Peyer's patch (tissue), 4 donors: ENCODE measurements around the gene ZNF100. TPM values are rescaled to one million over a fixed set of nuclear protein-coding genes. Genes with fewer than 3 reads are reported as not detected.
"Not testable (repeated sequence)": the region's sequence is repeated elsewhere in the genome, so short reads cannot be mapped to it uniquely, and the experiment has no call there.

ENCODE experiments used
- DNase-seq, 3 donors: peaks; one replicate each; pipeline ENCODE4 v3.0.0-alpha.2; 2017 to 2019
- H3K27ac ChIP-seq, 4 donors: fragments of 200-600 bp; sonication (generic); one replicate each; pipeline ENCODE4 v1.5.1; 2016 to 2019
- H3K27me3 ChIP-seq, 2 donors: fragments of 200-600 bp; sonication (generic); one replicate each; pipeline ENCODE4 v1.5.1; 2019
- H3K36me3 ChIP-seq, 3 donors: fragments of 200-600 bp; sonication (generic); one replicate each; pipeline ENCODE4 v1.5.1; 2016 to 2019
- H3K4me1 ChIP-seq, 4 donors: fragments of 200-600 bp; sonication (generic); one replicate each; pipeline ENCODE4 v1.5.1; 2016 to 2019
- H3K4me3 ChIP-seq, 4 donors: fragments of 200-600 bp; sonication (generic); 1 replicate in 3 of 4; 2 replicates in 1 of 4; pipeline ENCODE4 v1.5.1; 2016 to 2019; ENCODE audit warnings: mild to moderate bottlenecking in 1 of 4
- H3K9me3 ChIP-seq, 4 donors: fragments of 200-600 bp; sonication (generic); one replicate each; pipeline ENCODE4 v1.5.1; 2016 to 2019; ENCODE audit warnings: mild to moderate bottlenecking in 1 of 4
- POLR2A ChIP-seq, 2 donors: fragments of 450-650 bp; IDR thresholded peaks; one replicate each; pipeline ENCODE4 v1.5.1; 2017; ENCODE audit warnings: antibody characterized with exemption in 2 of 2, mild to moderate bottlenecking in 2 of 2, moderate library complexity in 2 of 2
- total RNA-seq, 4 donors: library from RNA; depleted of rRNA; stranded (reverse); fragments of >200 nt; gene quantifications; one replicate each; pipeline ENCODE4 v1.1.0, GENCODE V29; 2016
- TF ChIP-seq, protein P1 (sequence below), 6 experiments: fragments of 450-650 bp in 4 of 6; fragments of 200-600 bp in 2 of 6; sonication (generic) in 1 of 6; IDR thresholded peaks; one replicate each; pipeline ENCODE4 v1.5.1; 2017 to 2019; ENCODE audit warnings: antibody characterized with exemption in 6 of 6, mild to moderate bottlenecking in 3 of 6, moderate library complexity in 1 of 6

ZNF100 gene
- total RNA-seq = 10 to 100 TPM in 1 of 4 donors, 1 to 10 TPM in 3; 5.1 to 16.5 (median 7.2) TPM

DNA sequence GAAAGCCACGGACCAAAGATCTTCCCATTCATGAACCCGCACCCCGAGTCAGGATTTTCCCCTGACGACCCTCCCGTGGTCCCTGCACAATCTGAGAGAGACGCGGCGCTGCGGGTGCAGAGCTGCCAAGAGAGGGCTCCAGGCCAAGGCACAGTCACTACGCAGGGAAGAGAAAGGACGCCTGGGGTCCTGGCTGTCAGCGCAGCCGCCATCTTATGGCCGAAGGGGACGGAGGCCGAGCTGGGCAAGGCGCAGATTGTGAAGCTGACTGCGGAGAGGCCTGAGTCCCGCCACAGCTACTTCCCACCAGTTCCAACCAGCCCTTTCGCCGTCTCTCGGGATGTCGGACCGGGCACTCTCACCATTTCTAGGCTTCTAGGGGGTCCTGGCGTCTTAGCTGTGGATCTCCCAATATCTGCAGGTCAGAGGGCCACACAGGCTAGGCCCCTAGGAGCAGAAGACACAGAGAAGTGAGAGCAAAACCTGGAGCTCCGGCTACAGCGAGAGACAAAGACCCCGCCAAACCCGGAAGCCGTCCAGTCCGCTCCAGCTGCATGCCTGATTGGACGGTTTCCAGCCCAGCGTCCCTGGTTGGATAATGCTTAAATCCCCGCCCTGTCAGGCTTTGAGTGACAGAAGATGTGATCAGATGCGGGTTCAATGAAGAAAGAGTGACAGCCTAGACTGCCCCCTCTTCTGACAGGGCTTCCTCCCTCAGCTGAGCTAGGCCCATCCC is at the start of gene ZNF100:
Gene ZNF100 (minus strand): TSS at position 515 of the 736 bp plus-strand sequence. CDS start 150 bp downstream, at position 365.
- peak within 1 kb of the TSS; percentile 77 to 82 (median 80) for H3K27ac ChIP-seq
- TF ChIP-seq, protein P1, sequence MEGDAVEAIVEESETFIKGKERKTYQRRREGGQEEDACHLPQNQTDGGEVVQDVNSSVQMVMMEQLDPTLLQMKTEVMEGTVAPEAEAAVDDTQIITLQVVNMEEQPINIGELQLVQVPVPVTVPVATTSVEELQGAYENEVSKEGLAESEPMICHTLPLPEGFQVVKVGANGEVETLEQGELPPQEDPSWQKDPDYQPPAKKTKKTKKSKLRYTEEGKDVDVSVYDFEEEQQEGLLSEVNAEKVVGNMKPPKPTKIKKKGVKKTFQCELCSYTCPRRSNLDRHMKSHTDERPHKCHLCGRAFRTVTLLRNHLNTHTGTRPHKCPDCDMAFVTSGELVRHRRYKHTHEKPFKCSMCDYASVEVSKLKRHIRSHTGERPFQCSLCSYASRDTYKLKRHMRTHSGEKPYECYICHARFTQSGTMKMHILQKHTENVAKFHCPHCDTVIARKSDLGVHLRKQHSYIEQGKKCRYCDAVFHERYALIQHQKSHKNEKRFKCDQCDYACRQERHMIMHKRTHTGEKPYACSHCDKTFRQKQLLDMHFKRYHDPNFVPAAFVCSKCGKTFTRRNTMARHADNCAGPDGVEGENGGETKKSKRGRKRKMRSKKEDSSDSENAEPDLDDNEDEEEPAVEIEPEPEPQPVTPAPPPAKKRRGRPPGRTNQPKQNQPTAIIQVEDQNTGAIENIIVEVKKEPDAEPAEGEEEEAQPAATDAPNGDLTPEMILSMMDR (IDR thresholded peaks at IDR 0.05) = no peak
- TF ChIP-seq POLR2A (IDR thresholded peaks at IDR 0.05) = peak; percentile 50 to 63
- H3K4me1 ChIP-seq = peaks cover 0 to 10% (median 2%) of the 10 kb centered on the region in 4 donors
- no peaks in the 10 kb centered on the region for H3K9me3 ChIP-seq
- peaks cover 0 to 13% (median 0%) of the 10 kb centered on the region in 3 donors for H3K36me3 ChIP-seq
- H3K27me3 ChIP-seq = no peaks in the 10 kb centered on the region
- H3K4me3 ChIP-seq = peak within 1 kb of the TSS; percentile 47 to 92 (median 72)
- DNase-seq = peak; percentile 88 to 96 (median 89)

DNA sequence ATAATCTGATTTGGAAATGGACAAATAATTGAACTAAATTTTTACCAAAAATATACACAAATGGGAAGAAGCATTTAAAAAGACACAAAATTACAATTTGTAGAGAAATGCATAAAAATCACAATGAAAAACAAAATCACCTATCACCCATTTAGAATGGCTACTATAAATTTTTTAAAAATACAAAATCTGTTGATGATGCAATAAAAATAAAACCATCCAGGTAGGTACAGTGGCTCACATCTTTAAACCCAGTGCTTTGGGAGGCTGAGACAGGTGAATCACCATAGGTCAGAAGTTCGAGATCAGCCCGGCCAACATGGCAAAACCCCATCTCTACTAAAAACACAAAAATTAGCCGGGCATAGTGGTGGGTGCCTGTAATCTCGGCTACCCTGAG is 45.1 kb upstream of the ZNF100 start:
- DNase-seq = no peak
- Histone ChIP-seq H3K27ac (no peak overlapping the region), H3K9me3 (peaks cover 11 to 78% (median 30%) of the 10 kb centered on the region in 4 donors), H3K36me3 (peaks cover 0 to 91% (median 0%) of the 10 kb centered on the region in 3 donors), H3K4me3 (no peak overlapping the region), H3K4me1 (no peaks in the 10 kb centered on the region), H3K27me3 (no peaks in the 10 kb centered on the region)
- TF ChIP-seq, protein P1 (IDR thresholded peaks at IDR 0.05) = no peak
- TF ChIP-seq POLR2A (IDR thresholded peaks at IDR 0.05) = no peak

DNA sequence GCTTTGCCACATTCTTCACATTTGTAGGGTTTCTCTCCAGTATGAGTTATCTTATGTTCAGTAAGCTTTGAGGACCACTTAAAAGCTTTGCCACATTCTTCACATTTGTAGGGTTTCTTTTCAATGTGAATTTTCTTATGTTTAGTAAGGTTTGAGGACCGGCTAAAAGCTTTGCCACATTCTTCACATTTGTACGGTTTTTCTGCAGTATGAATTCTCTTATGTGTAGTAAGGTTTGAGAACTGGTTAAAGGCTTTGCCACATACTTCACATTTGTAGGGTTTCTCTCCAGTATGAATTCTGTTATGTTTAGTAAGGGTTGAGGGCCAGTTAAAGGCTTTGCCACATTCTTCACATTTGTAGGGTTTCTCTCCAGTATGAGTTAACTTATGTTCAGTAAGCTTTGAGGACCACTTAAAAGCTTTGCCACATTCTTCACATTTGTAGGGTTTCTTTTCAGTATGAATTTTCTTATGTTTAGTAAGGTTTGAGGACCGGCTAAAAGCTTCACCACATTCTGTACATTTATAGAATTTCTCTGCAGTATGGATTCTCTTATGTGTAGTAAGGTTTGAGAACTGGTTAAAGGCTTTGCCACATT is 41.1 kb upstream of the ZNF100 start:
- not testable (repeated sequence) for H3K27me3 ChIP-seq, H3K27ac ChIP-seq, DNase-seq, H3K4me3 ChIP-seq, H3K4me1 ChIP-seq
- peaks cover 0 to 53% (median 0%) of the 10 kb centered on the region in 3 donors for H3K36me3 ChIP-seq
- H3K9me3 ChIP-seq = peaks cover 11 to 92% (median 24%) of the 10 kb centered on the region in 4 donors

DNA sequence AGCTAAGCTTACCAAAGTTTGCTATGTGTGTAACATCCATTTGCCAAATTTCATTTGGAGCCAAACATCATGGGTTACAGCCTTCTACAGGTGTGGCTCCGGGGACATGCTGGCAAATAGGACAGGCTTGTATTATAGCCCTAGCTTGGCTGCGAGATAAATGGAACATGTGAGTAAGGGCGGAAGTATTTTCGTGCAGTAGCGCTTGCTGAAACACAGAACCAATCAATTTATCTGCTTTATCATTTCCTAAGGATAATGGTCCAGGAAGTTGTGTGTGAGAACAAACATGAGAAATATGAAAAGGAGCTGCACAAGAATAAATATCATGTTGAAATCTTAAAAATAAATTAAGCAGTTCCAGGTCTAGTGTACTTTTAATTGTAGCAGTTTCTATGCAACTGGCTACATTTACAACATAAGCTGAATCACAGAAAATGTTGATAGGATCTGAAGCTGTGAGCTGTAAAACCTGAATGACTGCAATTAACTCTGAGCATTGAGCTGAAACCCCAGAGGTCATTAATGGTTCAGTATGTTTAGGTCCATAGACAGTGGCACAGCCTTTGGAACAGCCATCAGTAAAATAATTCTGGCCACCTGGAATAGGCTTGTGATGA is 22.2 kb upstream of the ZNF100 start:
- no peak overlapping the region for H3K27ac ChIP-seq
- TF ChIP-seq, protein P1 (IDR thresholded peaks at IDR 0.05) = no peak
- no peak for TF ChIP-seq POLR2A (IDR thresholded peaks at IDR 0.05)
- no peaks in the 10 kb centered on the region for H3K36me3 ChIP-seq
- no peaks in the 10 kb centered on the region for H3K4me1 ChIP-seq
- no peak overlapping the region for H3K4me3 ChIP-seq
- no peaks in the 10 kb centered on the region for H3K27me3 ChIP-seq
- H3K9me3 ChIP-seq = no peaks in the 10 kb centered on the region
- no peak for DNase-seq

DNA sequence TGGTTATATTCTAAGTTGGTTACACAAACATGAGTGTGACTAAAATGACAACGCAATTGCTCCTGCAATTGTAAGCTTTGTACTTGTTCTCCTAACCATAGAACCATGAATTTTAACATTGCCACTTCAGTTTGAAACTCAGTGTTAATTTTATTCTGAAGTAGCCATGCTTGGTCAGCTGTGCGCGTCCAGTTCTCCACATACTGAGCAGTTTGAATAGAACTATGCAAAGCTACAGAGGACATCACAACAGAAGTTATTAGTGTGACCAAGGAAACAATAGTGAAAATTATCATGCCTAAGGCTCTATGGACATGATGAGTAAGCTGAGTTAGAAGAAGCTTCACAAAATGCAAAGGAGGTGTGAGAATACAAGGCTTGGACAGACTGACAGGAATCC is 19.6 kb upstream of the ZNF100 start:
- no peak overlapping the region for H3K27ac ChIP-seq
- no peak overlapping the region for H3K4me3 ChIP-seq
- no peaks in the 10 kb centered on the region for H3K36me3 ChIP-seq
- H3K27me3 ChIP-seq = no peaks in the 10 kb centered on the region
- H3K9me3 ChIP-seq = peaks cover 0 to 3% (median 0%) of the 10 kb centered on the region in 4 donors
- H3K4me1 ChIP-seq = no peaks in the 10 kb centered on the region
- no peak for DNase-seq
- no peak for TF ChIP-seq POLR2A (IDR thresholded peaks at IDR 0.05)
- TF ChIP-seq, protein P1 (IDR thresholded peaks at IDR 0.05) = no peak

GRCh38 chr19:21775792-21776191 is 8.4 kb upstream of the ZNF100 start:
- not testable (repeated sequence) for H3K27ac ChIP-seq, H3K9me3 ChIP-seq, H3K36me3 ChIP-seq, DNase-seq, H3K27me3 ChIP-seq, H3K4me1 ChIP-seq, H3K4me3 ChIP-seq

DNA sequence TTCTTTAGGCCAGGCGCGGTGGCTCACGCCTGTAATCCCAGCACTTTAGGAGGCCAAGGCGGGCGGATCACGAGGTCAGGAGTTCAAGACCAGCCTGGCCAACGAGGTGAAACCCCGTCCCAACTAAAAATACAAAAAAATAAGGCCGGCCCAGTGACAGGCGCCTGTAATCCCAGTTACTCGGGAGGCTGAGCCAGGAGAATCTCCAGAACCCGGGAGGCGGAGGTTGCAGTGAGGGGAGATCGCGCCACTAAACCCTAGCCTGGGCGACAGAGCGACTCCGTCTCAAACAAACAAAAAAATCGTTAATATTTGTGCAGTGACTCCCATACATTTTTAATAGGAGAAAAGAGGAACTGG is 694 bp downstream of the ZNF100 start:
- not testable (repeated sequence) for H3K4me1 ChIP-seq, H3K27me3 ChIP-seq, H3K9me3 ChIP-seq
- peaks cover 0 to 19% (median 0%) of the 10 kb centered on the region in 3 donors for H3K36me3 ChIP-seq
- peak in 1 of 3 donors; percentile 51 for DNase-seq
- H3K4me3 ChIP-seq = peak overlapping the region; percentile 47 to 92 (median 72)
- H3K27ac ChIP-seq = peak overlapping the region; percentile 77 to 82 (median 80)
